ENCODE measurements around the gene DOCK11. TPM values are rescaled to one million over a fixed set of nuclear protein-coding genes. Genes with fewer than 3 reads are reported as not detected.

DOCK11 gene
- total and polyA plus RNA-seq, 2 donors from 2014 or later, result 11.4 to 49.5 TPM

DNA sequence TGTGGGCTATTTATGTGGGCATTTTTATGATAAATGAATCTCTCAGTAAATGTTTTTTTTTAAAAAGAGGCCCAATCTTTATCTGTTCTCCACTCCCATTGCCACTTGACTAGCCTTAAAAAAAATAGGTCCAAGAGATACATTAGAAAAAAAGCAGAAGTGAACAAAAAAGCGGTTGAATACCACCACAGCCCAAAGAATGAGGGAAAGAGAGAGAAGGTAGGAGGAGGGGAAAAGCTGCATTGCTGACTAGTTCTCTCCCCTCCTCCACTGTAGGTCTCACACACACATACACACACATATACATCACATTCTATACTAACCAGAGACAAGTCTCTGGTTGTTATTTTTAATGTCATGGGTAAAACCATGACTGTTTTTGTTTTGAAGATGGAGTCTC, 136.0 kb downstream of the DOCK11 start:
- Histone ChIP-seq H3K4me1 (ENCODE audit: control insufficient read depth in 2 of 3, insufficient read depth in 2 of 3, low read depth in 1 of 3, low read length in 3 of 3) (no peaks in the 10 kb centered on the region), H3K9me3 (ENCODE audit: control insufficient read depth in 2 of 3, insufficient read depth in 1 of 3, low read length in 3 of 3) (no peaks in the 10 kb centered on the region), H3K36me3 (ENCODE audit: control insufficient read depth in 2 of 3, insufficient read depth in 3 of 3, low read length in 3 of 3) (no peaks in the 10 kb centered on the region), H3K27me3 (ENCODE audit: control insufficient read depth, insufficient read depth, low read length) (no peaks in the 10 kb centered on the region), H3K4me3 (ENCODE audit: low read length in 3 of 3) (no peak overlapping the region), H3K27ac (ENCODE audit: low read depth in 2 of 2, low read length in 2 of 2) (no peak overlapping the region), H3K9ac (ENCODE audit: low read length in 3 of 3) (no peak overlapping the region)
- FAIRE-seq (no peak), DNase-seq (no peak)
- TF ChIP-seq, protein P1, sequence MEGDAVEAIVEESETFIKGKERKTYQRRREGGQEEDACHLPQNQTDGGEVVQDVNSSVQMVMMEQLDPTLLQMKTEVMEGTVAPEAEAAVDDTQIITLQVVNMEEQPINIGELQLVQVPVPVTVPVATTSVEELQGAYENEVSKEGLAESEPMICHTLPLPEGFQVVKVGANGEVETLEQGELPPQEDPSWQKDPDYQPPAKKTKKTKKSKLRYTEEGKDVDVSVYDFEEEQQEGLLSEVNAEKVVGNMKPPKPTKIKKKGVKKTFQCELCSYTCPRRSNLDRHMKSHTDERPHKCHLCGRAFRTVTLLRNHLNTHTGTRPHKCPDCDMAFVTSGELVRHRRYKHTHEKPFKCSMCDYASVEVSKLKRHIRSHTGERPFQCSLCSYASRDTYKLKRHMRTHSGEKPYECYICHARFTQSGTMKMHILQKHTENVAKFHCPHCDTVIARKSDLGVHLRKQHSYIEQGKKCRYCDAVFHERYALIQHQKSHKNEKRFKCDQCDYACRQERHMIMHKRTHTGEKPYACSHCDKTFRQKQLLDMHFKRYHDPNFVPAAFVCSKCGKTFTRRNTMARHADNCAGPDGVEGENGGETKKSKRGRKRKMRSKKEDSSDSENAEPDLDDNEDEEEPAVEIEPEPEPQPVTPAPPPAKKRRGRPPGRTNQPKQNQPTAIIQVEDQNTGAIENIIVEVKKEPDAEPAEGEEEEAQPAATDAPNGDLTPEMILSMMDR (IDR thresholded peaks at IDR 0.05; ENCODE audit: borderline replicate concordance, extremely low read depth, insufficient read depth), result no peak
- intact Hi-C loops (cut with DNase I), result no loop called here

DNA sequence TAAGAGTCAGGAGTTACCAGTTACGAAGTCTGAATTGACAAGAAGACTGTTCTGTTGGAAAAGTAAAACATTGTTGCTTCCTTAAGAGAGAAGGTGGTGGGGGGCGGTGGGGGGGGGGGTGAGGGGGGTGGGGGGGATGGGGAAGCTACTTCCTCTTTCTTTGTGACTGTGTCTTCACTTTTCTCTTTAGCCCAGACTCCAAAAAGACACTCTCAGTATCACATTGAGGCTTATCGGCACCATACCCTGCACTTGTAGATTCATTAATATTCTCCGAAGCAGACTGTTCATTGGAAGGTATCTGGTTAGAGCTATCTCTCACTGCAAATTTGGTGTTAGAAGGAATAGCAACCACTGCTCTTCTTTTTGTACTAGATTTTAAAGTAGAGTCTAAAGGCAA, 137.2 kb downstream of the DOCK11 start:
- H3K36me3 ChIP-seq (ENCODE audit: control insufficient read depth in 2 of 3, insufficient read depth in 3 of 3, low read length in 3 of 3), result no peaks in the 10 kb centered on the region
- intact Hi-C loops (cut with DNase I), result no loop called here
- TF ChIP-seq, protein P1 (IDR thresholded peaks at IDR 0.05; ENCODE audit: borderline replicate concordance, extremely low read depth, insufficient read depth), result no peak
- no peak for DNase-seq
- no peak for FAIRE-seq
- no peaks in the 10 kb centered on the region for H3K9me3 ChIP-seq (ENCODE audit: control insufficient read depth in 2 of 3, insufficient read depth in 1 of 3, low read length in 3 of 3)
- H3K4me1 ChIP-seq (ENCODE audit: control insufficient read depth in 2 of 3, insufficient read depth in 2 of 3, low read depth in 1 of 3, low read length in 3 of 3), result no peaks in the 10 kb centered on the region
- no peak overlapping the region for H3K4me3 ChIP-seq (ENCODE audit: low read length in 3 of 3)
- no peaks in the 10 kb centered on the region for H3K27me3 ChIP-seq (ENCODE audit: control insufficient read depth, insufficient read depth, low read length)
- H3K27ac ChIP-seq (ENCODE audit: low read depth in 2 of 2, low read length in 2 of 2), result no peak overlapping the region
- no peak overlapping the region for H3K9ac ChIP-seq (ENCODE audit: low read length in 3 of 3)

DNA sequence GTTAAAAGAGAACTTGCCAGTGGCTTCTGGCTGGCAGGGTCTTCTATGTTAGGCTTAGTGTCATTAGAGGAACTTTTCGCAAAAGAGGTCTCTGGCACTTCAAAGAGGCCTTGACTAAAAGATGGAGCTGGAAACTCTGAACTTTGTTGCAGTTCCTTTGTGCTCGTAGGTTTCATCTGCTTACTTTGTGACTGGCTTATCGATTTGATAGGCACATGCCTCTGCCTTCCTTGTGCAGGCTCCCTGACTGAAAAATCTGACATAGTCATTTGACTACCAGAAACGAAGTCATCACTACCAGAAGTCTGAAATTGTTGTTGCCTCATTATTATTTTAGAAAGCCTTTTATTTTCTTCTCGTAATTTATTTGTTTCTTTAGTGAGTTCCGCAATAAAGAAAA, 137.9 kb downstream of the DOCK11 start:
- FAIRE-seq (no peak), DNase-seq (no peak)
- Histone ChIP-seq H3K27me3 (ENCODE audit: control insufficient read depth, insufficient read depth, low read length) (no peaks in the 10 kb centered on the region), H3K27ac (ENCODE audit: low read depth in 2 of 2, low read length in 2 of 2) (no peak overlapping the region), H3K4me3 (ENCODE audit: low read length in 3 of 3) (no peak overlapping the region), H3K9me3 (ENCODE audit: control insufficient read depth in 2 of 3, insufficient read depth in 1 of 3, low read length in 3 of 3) (no peaks in the 10 kb centered on the region), H3K4me1 (ENCODE audit: control insufficient read depth in 2 of 3, insufficient read depth in 2 of 3, low read depth in 1 of 3, low read length in 3 of 3) (no peaks in the 10 kb centered on the region), H3K36me3 (ENCODE audit: control insufficient read depth in 2 of 3, insufficient read depth in 3 of 3, low read length in 3 of 3) (no peaks in the 10 kb centered on the region), H3K9ac (ENCODE audit: low read length in 3 of 3) (no peak overlapping the region)
- TF ChIP-seq, protein P1 (IDR thresholded peaks at IDR 0.05; ENCODE audit: borderline replicate concordance, extremely low read depth, insufficient read depth), result no peak
- intact Hi-C loops (cut with DNase I), result no loop called here

DNA sequence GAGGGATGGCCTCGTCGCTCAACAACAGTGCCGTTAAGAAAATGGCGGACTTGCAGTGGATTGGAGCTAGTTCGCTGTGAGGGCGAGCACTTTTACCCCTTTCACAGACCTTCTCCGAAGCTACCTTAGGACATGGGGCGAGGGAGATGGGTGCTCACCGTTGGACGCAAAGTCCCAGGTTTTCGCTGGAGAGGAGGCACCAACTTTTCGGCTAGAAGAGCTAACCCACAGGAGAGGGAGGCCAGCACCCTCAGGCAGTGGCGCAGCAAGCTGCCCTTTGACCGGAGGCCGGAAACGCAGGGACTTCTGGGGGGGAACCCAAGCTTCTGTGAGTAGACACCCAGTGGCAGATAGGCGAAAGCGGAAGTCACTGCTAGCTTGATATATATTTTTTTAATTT, 138.7 kb downstream of the DOCK11 start:
- Histone ChIP-seq H3K4me3 (ENCODE audit: low read length in 3 of 3) (no peak overlapping the region), H3K27ac (ENCODE audit: low read depth in 2 of 2, low read length in 2 of 2) (no peak overlapping the region), H3K9ac (ENCODE audit: low read length in 3 of 3) (no peak overlapping the region), H3K36me3 (ENCODE audit: control insufficient read depth in 2 of 3, insufficient read depth in 3 of 3, low read length in 3 of 3) (no peaks in the 10 kb centered on the region), H3K9me3 (ENCODE audit: control insufficient read depth in 2 of 3, insufficient read depth in 1 of 3, low read length in 3 of 3) (no peaks in the 10 kb centered on the region), H3K4me1 (ENCODE audit: control insufficient read depth in 2 of 3, insufficient read depth in 2 of 3, low read depth in 1 of 3, low read length in 3 of 3) (no peaks in the 10 kb centered on the region), H3K27me3 (ENCODE audit: control insufficient read depth, insufficient read depth, low read length) (no peaks in the 10 kb centered on the region)
- TF ChIP-seq, protein P1 (IDR thresholded peaks at IDR 0.05; ENCODE audit: borderline replicate concordance, extremely low read depth, insufficient read depth), result no peak
- DNase-seq (no peak), FAIRE-seq (no peak)
- intact Hi-C loops (cut with DNase I), result no loop called here
